ENCODE data around the gene ARHGEF37. TPM values are rescaled to one million over a fixed set of nuclear protein-coding genes. Genes with fewer than 3 reads are reported as not detected.

Gene ARHGEF37
- polyA plus RNA-seq, 6 donors from 2014 or later, result 0.95 TPM; not detected in 5

DNA sequence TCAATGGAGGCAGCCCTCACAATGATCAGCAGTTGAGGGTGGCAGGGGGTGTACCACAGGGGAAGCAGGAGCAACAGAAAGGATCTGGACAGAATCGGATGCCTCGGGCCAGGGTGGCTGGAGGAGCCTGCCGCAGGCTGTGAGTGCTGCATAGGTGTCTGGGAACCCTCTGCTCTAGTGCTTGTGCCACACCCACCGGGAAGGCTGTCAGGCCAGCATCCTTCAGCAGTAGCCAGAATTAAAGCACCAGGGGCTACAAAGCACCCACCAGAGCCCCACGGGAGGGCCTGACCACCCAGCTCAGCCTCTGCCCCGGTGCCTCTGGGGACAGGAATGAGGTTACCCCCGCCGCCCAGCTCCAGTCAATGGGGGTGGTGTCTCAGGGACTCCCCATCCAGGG is 49.0 kb downstream of the ARHGEF37 start:
- no peaks in the 10 kb centered on the region for H3K9me3 Mint-ChIP-seq
- DNase-seq (no peak), ATAC-seq (ENCODE audit: low read depth in 2 of 2) (no peak)
- peaks cover 0 to 6% (median 6%) of the 10 kb centered on the region in 3 donors for H3K4me1 Mint-ChIP-seq
- no peak overlapping the region for H3K27ac Mint-ChIP-seq
- peaks cover 0 to 8% (median 0%) of the 10 kb centered on the region in 3 donors for H3K27me3 Mint-ChIP-seq
- no peaks in the 10 kb centered on the region for H3K36me3 Mint-ChIP-seq
- no peak overlapping the region for H3K4me3 Mint-ChIP-seq

DNA sequence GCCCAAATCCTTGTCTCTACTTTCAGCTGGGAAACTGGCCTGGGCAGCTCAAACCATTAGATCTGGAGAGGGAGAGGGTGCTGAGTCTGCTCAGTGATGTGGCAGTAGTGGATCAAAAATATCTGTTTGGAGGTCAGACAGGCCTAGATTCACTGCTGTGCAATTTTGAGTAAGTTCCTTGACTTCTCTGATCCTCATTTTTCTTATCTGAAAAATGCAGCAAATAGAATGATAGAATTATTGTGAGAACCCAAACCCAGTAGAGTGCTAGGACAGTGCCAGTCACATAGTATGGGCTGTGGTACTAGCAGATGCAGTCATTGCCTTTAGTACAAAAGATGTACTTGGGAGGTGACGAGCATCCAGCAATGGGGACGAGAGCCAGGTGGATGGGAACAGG is 50.2 kb downstream of the ARHGEF37 start:
- no peak overlapping the region for H3K27ac Mint-ChIP-seq
- peaks cover 0 to 6% (median 6%) of the 10 kb centered on the region in 3 donors for H3K4me1 Mint-ChIP-seq
- no peaks in the 10 kb centered on the region for H3K9me3 Mint-ChIP-seq
- H3K27me3 Mint-ChIP-seq, result peaks cover 0 to 8% (median 0%) of the 10 kb centered on the region in 3 donors
- H3K4me3 Mint-ChIP-seq, result peak overlapping the region in 1 of 8 donors; percentile 27
- no peak for ATAC-seq (ENCODE audit: low read depth in 2 of 2)
- DNase-seq, result no peak
- H3K36me3 Mint-ChIP-seq, result no peaks in the 10 kb centered on the region

DNA sequence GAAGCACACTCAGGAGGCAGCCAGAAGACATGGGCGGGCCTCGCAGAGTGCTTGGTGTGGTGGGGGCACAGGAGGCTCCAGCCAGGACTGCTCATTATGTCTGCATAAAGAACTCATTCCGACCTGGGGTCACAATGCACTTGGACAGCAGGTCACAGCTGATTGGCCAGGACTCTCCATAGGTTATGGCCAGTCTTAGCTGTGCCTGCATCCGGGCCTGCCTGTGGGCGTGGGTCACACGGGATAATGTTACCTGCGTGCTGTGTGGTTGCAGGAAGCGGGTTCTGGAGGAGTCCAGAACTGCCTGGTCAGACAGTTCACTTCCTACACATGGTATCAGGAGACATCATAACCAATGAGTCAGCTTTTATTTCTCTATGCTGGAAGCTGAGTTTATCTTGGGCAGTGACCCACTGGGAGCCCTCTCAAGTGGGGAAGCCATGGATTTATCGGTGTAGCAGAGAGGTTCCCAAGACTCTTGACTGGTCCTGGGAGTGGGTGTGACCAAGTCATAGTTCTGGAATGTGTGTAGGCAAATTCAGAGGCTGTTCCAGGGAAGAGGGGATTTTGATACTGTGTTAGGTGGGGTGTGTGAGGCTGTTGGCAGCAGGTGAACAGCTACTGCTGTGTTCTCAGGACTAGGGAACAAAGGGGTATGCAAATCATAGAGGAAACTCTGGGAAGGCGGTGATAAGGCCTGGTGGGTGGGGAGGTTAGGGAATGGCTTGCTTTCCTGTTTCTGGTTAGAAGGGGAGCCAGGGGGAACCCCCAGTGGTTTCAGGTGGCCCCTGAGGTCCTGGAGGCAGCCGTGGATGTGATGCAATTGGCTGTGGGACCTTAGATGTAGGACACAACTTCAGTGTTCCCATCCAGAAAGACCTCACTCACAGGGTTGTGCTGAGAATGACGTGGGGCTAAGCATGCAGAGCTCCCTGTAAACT is 51.3 kb downstream of the ARHGEF37 start:
- Mint-ChIP-seq H3K27me3 (peaks cover 0 to 8% (median 0%) of the 10 kb centered on the region in 3 donors), H3K4me1 (peaks cover 0 to 11% (median 6%) of the 10 kb centered on the region in 3 donors), H3K27ac (peak overlapping the region in 3 of 6 donors; percentile 6 to 77 (median 33)), H3K36me3 (no peaks in the 10 kb centered on the region), H3K9me3 (no peaks in the 10 kb centered on the region), H3K4me3 (no peak overlapping the region)
- DNase-seq (no peak), ATAC-seq (ENCODE audit: low read depth in 2 of 2) (no peak)

DNA sequence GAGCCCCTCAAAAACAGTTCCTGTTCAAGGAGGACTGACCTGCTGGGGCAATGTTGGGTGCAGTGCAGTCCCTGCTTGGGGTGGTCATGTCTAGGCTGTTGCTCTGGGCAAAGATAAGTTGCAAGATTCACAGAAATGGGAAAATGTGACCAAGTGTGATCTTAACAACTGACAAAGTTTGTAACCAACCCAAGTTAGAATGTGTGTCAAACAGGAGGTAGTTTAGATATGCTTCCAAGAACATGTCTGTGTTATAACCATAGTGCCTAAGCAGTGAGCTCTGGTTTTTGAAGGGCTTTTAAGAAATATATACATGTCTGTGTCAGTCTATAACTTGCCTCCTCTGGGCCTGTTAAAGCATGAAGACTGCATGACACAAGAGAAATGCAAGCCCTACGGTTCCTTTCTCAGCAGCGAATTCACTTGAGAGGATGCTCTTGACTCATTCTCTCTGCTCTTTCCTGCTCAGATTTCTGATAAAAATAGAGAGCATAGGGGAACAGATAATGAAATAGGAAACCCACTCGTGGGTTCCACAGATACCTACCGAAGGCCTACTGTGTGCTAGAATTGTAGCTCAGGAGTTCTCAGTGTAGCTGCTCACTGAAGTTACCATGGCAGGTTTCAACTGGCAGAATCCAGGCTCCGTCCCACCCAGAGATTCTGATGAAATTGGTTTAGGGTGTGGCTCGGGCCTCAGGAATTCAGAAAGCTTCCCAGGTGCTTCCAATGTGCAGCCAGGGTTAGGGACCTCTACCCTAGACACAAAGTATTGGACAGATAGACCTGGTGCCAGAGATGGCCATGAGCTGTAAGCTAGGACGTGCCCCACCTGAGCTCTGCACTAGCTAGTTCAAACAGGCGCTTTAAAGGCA is 52.4 kb downstream of the ARHGEF37 start:
- Mint-ChIP-seq H3K27me3 (peaks cover 0 to 8% (median 0%) of the 10 kb centered on the region in 3 donors), H3K9me3 (no peaks in the 10 kb centered on the region), H3K36me3 (no peaks in the 10 kb centered on the region), H3K4me1 (peaks cover 0 to 11% (median 6%) of the 10 kb centered on the region in 3 donors), H3K4me3 (no peak overlapping the region), H3K27ac (no peak overlapping the region)
- no peak for DNase-seq
- ATAC-seq (ENCODE audit: low read depth in 2 of 2), result no peak

DNA sequence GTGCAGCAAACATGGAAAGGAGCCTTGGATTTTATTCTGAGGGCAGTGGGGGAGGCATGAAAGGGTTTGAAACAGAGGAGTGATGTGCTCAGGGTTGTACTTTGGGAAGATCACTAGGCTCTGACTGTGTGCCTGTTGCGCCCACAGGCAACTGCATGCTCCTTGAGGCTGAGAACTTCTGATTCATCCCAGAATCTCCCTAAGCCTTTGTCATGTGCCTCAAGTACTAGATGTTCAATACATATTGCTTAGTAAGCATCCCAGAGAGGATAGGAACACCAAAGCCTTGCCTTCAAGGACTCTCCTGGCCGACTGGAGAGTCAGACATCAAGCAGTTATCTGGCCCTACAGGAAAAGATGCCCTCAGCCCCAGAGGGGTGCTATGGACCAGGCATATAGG is 54.1 kb downstream of the ARHGEF37 start:
- H3K9me3 Mint-ChIP-seq, result no peaks in the 10 kb centered on the region
- H3K27ac Mint-ChIP-seq, result no peak overlapping the region

DNA sequence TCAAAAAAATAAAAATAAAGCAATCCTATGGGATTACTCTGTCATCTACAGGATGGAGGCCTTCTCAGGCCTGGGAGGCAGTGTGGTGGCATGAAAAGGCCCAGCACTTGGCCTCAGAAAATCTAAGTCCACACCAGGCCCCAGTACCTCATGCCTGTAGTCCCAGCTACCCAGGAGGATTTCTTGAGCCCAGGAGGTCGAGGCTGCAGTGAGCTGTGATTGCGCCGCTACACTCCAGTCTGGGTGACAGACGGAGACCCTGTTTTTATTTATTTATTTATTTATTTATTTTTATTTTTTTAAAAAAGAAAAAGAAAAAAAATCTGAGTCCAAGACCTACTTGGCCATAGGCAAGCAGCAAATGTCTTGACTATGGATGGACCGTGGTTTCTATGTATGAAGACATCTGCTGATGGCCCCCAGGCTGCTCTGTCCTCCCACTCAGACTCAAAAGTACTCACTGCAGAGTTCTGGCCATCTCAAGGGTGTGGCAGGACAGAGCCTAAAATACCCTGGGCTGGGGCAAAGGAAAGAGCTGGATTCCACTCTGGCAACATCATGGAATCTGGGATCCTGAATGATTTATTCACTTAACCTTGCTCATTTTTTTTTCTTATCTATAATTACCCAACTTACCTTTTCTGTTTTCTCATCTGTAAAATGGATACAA is 55.0 kb downstream of the ARHGEF37 start:
- DNase-seq, result no peak
- Mint-ChIP-seq H3K27me3 (no peaks in the 10 kb centered on the region), H3K4me1 (peaks cover 0 to 11% (median 6%) of the 10 kb centered on the region in 3 donors), H3K36me3 (no peaks in the 10 kb centered on the region), H3K27ac (no peak overlapping the region), H3K9me3 (no peaks in the 10 kb centered on the region), H3K4me3 (no peak overlapping the region)
- no peak for ATAC-seq (ENCODE audit: low read depth in 2 of 2)

More for the DNA sequence above, 54.1 kb downstream of the ARHGEF37 start:
- DNase-seq (no peak), ATAC-seq (ENCODE audit: low read depth in 2 of 2) (no peak)
- peaks cover 0 to 11% (median 6%) of the 10 kb centered on the region in 3 donors for H3K4me1 Mint-ChIP-seq
- no peaks in the 10 kb centered on the region for H3K27me3 Mint-ChIP-seq
- no peaks in the 10 kb centered on the region for H3K36me3 Mint-ChIP-seq
- H3K4me3 Mint-ChIP-seq, result no peak overlapping the region

DNA sequence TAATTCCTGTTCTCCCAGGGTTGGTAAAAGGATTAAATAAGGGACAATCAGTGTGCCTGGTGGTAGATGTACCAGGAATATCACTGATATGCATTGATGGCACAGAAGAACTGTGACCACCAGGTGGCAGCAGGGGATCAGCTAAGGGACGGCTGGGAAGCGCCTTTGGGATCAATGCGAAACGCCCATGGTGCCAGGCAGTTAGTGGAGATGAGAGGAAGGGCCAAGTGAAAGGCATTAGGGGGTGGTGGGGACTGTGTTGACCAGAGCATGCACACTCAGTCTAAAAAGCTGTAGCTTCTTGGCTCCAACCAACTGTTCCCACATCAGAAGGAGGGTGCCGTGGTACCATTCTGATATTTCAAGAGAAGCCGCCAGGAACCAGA is 55.6 kb downstream of the ARHGEF37 start:
- DNase-seq (peak; percentile 46), ATAC-seq (ENCODE audit: low read depth in 2 of 2) (peak; percentile 52 to 63)
- Mint-ChIP-seq H3K36me3 (no peaks in the 10 kb centered on the region), H3K27ac (peak overlapping the region in 1 of 6 donors; percentile 77), H3K4me1 (peaks cover 0 to 11% (median 6%) of the 10 kb centered on the region in 3 donors), H3K9me3 (no peaks in the 10 kb centered on the region), H3K27me3 (no peaks in the 10 kb centered on the region), H3K4me3 (no peak overlapping the region)

DNA sequence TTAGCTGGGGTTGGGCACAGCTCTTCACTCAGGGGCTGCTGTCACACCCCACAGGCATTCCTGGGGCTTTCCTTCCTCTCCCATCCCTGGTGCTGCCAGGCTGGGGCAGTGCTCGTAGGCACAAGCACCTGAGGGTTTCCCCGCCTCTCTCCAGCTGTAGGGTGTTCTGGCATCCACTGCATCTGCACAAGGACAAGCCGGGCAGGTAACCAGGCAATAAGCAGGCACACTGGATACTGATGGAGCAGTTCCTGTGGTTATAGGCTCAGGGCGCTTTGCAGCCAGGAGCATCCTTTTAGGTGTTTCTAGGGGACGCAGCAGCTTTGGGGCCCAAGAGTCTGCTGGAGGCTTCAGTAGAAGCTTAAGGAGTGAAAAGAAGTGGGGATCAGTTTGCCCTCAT is 56.8 kb downstream of the ARHGEF37 start:
- ATAC-seq (ENCODE audit: low read depth in 2 of 2), result no peak
- Mint-ChIP-seq H3K4me1 (peaks cover 0 to 5% (median 0%) of the 10 kb centered on the region in 3 donors), H3K27ac (no peak overlapping the region), H3K9me3 (no peaks in the 10 kb centered on the region), H3K4me3 (no peak overlapping the region), H3K27me3 (no peaks in the 10 kb centered on the region), H3K36me3 (no peaks in the 10 kb centered on the region)
- no peak for DNase-seq

DNA sequence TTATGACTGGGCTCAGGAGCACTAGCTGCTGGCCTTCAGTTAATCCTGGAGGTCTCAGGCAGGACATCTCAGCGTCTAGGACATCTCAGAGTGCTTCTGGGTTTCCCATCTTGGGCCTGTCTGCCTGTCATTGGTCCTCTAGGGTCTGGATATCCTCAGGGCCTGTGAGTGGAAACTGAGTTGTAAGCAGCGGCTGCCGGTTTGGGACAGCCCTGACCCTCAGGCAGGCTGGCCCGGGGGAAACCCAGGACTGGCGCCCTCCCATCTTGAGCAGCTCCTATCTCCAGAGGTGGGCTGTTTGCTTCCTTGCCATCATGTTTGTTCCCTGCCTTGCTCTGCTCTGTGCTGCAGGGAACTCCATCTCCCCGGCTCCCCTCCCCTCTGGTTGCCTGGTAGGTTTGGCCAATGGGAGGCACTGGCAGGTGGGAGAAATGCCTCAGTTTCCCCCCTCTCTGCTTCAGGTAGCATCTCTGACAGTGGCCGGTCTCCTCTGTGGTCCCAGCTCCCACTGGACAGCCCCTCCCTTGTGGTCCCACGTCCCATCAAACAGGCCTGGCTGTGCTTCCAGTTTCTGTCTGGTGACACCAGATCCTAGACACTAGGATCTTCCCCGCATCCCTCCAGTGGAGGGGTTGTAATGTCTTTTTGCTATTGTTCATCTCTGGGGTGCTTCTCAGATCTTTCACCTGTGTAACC is 57.4 kb downstream of the ARHGEF37 start:
- Mint-ChIP-seq H3K9me3 (no peaks in the 10 kb centered on the region), H3K36me3 (no peaks in the 10 kb centered on the region), H3K27ac (no peak overlapping the region), H3K27me3 (no peaks in the 10 kb centered on the region), H3K4me3 (no peak overlapping the region), H3K4me1 (peaks cover 0 to 5% (median 0%) of the 10 kb centered on the region in 3 donors)
- DNase-seq, result no peak
- no peak for ATAC-seq (ENCODE audit: low read depth in 2 of 2)

DNA sequence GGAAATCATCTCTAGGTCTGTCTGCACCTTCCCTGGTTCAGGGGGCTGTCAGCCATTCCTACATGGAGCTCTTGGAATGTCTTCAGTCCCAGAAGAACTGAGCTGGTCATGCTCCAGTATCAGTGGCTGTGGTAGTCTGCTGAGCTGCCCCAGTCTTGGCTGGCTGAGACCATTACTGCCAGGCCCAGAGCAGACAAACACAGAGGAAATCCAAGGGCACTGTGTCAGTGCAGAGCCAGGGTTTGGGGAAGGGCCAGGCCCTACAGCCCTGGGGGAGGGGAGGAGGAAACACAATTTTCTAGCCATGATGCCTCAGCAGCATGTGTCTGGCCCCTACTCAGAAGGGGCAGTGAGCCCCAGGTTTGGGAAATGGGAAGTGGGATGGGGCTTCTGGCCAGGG is 58.4 kb downstream of the ARHGEF37 start:
- DNase-seq, result no peak
- ATAC-seq (ENCODE audit: low read depth in 2 of 2), result no peak
- Mint-ChIP-seq H3K27ac (no peak overlapping the region), H3K4me1 (peaks cover 0 to 5% (median 0%) of the 10 kb centered on the region in 3 donors), H3K36me3 (no peaks in the 10 kb centered on the region), H3K9me3 (no peaks in the 10 kb centered on the region), H3K4me3 (no peak overlapping the region), H3K27me3 (no peaks in the 10 kb centered on the region)

DNA sequence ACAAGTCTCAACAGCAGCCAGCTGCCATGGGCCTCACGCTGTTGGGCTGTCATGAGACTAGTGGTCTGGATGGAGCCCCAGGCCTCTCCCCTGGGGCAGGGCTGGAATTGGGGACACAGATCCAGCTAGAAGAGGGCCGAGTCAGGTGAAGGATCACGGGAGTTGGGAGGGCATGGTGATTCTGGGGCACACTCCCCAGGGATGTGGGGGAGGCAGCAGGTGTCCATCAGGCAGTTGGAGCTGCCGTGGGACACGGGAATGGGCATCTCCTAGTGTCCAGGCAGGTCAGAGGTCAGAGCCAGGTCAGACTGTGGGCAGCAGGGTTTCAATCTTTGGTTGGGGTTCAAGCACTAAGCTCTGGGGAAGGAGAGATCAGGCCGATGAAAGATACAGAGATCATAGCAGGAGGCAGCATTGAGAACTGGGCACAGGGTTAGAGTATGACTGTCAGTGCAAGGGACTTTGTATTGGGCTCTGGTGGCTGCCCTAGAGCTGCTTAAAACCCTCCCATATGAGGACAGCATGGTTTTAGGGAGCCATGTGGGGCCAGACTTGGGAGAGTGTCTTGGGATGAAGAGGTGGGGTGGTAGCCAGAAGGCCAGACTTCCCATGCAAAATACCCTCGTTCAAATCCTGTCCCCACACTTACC is 59.2 kb downstream of the ARHGEF37 start:
- H3K4me3 Mint-ChIP-seq, result no peak overlapping the region
- DNase-seq, result no peak
- peak overlapping the region in 1 of 6 donors; percentile 67 for H3K27ac Mint-ChIP-seq
- H3K4me1 Mint-ChIP-seq, result peaks cover 0 to 5% (median 0%) of the 10 kb centered on the region in 3 donors
- no peak for ATAC-seq (ENCODE audit: low read depth in 2 of 2)
- no peaks in the 10 kb centered on the region for H3K36me3 Mint-ChIP-seq
- no peaks in the 10 kb centered on the region for H3K27me3 Mint-ChIP-seq
- no peaks in the 10 kb centered on the region for H3K9me3 Mint-ChIP-seq

DNA sequence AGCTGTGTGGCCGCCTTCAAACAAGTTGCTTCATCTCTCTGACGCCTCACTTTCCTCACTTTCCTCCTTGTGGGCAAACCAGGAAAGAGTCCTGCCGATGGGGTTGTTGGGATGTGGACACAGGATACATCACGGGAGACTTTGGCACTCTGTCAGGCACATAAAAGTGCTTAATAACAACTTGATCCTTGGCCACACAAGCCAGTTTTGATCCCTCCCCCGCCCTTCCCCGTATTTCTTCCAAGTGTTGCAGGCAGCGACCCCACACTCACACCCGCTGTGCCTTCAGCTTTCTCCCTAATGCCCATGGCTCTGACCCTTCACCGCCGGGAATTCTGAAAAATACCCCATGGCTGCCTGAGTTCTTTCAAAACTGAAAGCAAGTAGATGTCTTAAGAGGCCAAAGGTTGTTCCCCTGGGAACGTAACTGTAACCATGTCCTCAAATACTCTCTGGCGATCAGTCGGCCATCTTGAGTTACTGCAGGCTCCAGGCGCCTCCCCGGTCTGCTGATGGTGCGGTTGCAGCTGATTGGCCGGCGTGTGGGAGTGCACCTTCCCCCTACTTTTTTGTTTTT is 59.8 kb downstream of the ARHGEF37 start:
- H3K27ac Mint-ChIP-seq, result no peak overlapping the region
- no peak overlapping the region for H3K4me3 Mint-ChIP-seq
- DNase-seq, result no peak
- ATAC-seq (ENCODE audit: low read depth in 2 of 2), result no peak
- no peaks in the 10 kb centered on the region for H3K9me3 Mint-ChIP-seq
- H3K36me3 Mint-ChIP-seq, result no peaks in the 10 kb centered on the region
- no peaks in the 10 kb centered on the region for H3K27me3 Mint-ChIP-seq
- peaks cover 0 to 5% (median 0%) of the 10 kb centered on the region in 3 donors for H3K4me1 Mint-ChIP-seq

All from naive B cell (primary cell).